Measurements from ENCODE around the gene GABRG2.
"Not testable (repeated sequence)": the region's sequence is repeated elsewhere in the genome, so short reads cannot be mapped to it uniquely, and the experiment has no call there.

GABRG2 gene

GRCh38 chr5:162047279-162047678, 20.3 kb upstream of the GABRG2 start (continued):
- TF ChIP-seq TSHZ2 (CRISPR knock-in tag; IDR thresholded peaks at IDR 0.05) = no peak
- no peak for TF ChIP-seq TOX (CRISPR knock-in tag; IDR thresholded peaks at IDR 0.05; ENCODE audit: borderline replicate concordance)

GRCh38 chr5:162052676-162053075, 14.9 kb upstream of the GABRG2 start:
- ATAC-seq = no peak
- TF ChIP-seq ISL1 (CRISPR knock-in tag; IDR thresholded peaks at IDR 0.05) (peak; percentile 40), ZNF70 (CRISPR knock-in tag; IDR thresholded peaks at IDR 0.05) (no peak)

GRCh38 chr5:162055095-162055494, 12.5 kb upstream of the GABRG2 start:
- ATAC-seq = not testable (repeated sequence)

GRCh38 chr5:162067162-162067561, 411 bp upstream of the GABRG2 start:
- no peak for ATAC-seq
- TF ChIP-seq BACH2 (CRISPR knock-in tag; IDR thresholded peaks at IDR 0.05; ENCODE audit: borderline replicate concordance) (no peak), TSHZ2 (CRISPR knock-in tag; IDR thresholded peaks at IDR 0.05) (no peak), ZNF565 (CRISPR knock-in tag; conservative IDR thresholded peaks at IDR 0.05; ENCODE audit: low read depth) (no peak), TOX (CRISPR knock-in tag; IDR thresholded peaks at IDR 0.05; ENCODE audit: borderline replicate concordance) (no peak), PPARA (CRISPR knock-in tag; IDR thresholded peaks at IDR 0.05; ENCODE audit: borderline replicate concordance) (no peak), CREB5 (CRISPR knock-in tag; IDR thresholded peaks at IDR 0.05; ENCODE audit: low read depth) (no peak), CSRNP3 (CRISPR knock-in tag; IDR thresholded peaks at IDR 0.05) (no peak), TCF4 (CRISPR knock-in tag; IDR thresholded peaks at IDR 0.05; ENCODE audit: borderline replicate concordance) (no peak), SNAI2 (CRISPR knock-in tag; IDR thresholded peaks at IDR 0.05) (no peak), POU6F1 (CRISPR knock-in tag; IDR thresholded peaks at IDR 0.05; ENCODE audit: borderline replicate concordance, low read depth) (no peak), ZFP3 (CRISPR knock-in tag; IDR thresholded peaks at IDR 0.05) (no peak), ZC3H10 (CRISPR knock-in tag; IDR thresholded peaks at IDR 0.05) (no peak), GLIS3 (CRISPR knock-in tag; IDR thresholded peaks at IDR 0.05) (no peak), PATZ1 (CRISPR knock-in tag; IDR thresholded peaks at IDR 0.05; ENCODE audit: borderline replicate concordance) (no peak), ESRRG (CRISPR knock-in tag; IDR thresholded peaks at IDR 0.05) (no peak), ZNF8 (CRISPR knock-in tag; IDR thresholded peaks at IDR 0.05) (no peak), RARB (CRISPR knock-in tag; IDR thresholded peaks at IDR 0.05) (no peak)
